HG03064 (cell line): ENCODE results near the gene RREB1.

Experiments
- ATAC-seq: cut with Tn5 transposase; IDR thresholded peaks from one replicate; pipeline ENCODE4 v1.9.1; 2021; ENCODE audit warnings: low read depth; ENCODE audit not compliant: unreplicated experiment

RREB1 gene, protein sequence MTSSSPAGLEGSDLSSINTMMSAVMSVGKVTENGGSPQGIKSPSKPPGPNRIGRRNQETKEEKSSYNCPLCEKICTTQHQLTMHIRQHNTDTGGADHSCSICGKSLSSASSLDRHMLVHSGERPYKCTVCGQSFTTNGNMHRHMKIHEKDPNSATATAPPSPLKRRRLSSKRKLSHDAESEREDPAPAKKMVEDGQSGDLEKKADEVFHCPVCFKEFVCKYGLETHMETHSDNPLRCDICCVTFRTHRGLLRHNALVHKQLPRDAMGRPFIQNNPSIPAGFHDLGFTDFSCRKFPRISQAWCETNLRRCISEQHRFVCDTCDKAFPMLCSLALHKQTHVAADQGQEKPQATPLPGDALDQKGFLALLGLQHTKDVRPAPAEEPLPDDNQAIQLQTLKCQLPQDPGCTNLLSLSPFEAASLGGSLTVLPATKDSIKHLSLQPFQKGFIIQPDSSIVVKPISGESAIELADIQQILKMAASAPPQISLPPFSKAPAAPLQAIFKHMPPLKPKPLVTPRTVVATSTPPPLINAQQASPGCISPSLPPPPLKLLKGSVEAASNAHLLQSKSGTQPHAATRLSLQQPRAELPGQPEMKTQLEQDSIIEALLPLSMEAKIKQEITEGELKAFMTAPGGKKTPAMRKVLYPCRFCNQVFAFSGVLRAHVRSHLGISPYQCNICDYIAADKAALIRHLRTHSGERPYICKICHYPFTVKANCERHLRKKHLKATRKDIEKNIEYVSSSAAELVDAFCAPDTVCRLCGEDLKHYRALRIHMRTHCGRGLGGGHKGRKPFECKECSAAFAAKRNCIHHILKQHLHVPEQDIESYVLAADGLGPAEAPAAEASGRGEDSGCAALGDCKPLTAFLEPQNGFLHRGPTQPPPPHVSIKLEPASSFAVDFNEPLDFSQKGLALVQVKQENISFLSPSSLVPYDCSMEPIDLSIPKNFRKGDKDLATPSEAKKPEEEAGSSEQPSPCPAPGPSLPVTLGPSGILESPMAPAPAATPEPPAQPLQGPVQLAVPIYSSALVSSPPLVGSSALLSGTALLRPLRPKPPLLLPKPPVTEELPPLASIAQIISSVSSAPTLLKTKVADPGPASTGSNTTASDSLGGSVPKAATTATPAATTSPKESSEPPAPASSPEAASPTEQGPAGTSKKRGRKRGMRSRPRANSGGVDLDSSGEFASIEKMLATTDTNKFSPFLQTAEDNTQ (N-terminal part only)

DNA sequence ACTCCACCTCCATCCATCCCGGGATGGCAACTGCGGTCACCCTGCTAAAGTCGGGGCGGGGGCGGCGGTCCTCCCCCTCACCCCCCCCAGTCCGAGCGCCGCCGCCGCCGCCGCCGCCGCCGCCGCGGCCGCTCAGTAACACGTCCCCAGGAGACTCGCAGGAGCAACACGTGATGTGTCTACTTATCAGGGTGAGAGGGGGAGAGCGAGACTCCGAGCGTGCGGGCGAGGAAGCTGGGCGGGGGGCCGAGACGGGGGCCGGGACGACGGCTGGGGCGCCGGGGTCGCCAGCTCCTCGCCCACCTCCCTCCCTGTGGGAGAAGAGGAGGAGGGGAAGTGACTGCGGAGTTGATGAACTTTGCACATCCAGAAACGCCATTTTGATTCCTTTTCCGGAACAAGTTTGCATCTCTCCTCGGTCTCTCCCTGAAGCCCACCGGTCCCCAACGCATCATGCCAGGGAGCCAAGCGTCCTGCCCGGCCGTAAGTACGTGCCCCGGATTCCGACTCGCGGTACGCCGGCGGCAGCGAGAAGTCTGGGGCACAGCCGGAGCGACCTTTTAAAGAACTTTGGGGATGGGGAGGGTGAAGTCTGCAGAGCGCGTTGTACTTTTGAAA is at the start of gene RREB1:
Gene RREB1, plus strand, starts transcription at position 384 of the 618 bp plus-strand sequence. CDS start 73,951 bp downstream, outside the sequence.
- peak; percentile 46 for ATAC-seq

DNA sequence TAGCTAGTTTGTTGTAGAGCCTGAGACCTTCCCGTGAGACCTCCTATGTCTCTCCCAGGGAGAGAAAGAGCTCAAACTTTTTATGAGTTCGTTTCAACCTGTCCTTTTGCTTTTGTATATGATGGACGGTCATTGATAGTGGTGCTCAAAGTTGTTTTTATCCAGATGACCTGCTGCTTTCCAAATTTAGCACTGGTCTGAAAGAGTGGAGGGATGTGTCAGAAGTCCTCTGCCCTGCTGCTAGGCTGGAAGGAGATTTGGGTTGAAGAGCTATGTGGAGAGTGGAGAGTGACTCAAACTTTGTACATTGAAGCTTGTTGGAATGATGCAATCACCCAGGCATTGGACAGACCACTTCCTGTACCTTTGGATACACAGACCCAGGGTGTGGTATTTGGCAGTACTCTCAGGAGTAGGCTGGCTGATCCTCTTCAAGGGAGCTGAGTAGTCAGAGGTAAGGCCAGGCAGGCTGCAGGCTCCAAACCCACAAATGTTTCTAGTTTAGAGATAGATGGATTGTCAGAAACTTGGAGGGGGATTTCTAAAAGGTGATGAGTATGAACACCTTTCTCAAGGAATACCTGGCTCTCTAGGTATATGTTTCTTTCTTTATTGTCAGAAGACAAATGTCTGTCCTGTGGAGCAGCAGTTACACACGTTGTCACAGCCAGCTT is 49.4 kb upstream of the RREB1 start:
- no peak for ATAC-seq

DNA sequence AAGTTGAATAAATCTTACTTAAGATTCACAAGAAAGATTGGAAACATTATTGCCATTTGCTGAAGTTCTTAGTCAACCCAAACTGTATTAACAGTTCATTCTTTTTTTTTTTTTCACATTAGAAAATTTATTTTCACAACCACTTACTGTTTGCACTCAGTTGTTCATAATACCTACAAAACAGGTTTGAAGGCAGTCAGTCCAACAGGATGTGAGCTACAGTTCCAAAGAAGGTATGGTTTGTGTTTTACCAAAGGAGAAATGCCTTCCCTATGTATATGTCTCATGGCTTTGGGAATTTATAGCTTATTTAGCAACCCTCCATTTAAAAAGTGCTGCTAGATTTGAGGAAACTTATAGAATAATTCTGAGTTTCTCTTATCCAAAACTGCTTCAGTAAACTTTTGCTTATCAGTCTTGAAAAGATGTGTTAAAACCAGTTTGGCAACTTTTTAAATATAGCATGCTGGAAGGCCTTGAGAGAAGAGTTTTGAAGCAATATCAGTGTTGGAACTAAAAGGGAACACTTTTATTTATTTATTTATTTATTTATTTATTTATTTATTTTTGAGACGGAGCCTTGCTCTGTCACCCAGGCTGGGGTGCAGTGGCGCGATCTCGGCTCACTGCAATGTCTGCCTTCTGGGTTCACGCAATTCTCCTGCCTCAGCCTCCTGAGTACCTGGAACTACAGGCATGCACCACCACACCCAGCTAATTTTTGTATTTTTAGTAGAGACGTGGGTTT is 46.8 kb upstream of the RREB1 start:
- no peak for ATAC-seq

GRCh38 chr6:7062451-7063162 is 45.2 kb upstream of the RREB1 start:
- ATAC-seq: no peak

GRCh38 chr6:7067305-7067704 is 40.5 kb upstream of the RREB1 start:
- ATAC-seq: no peak

GRCh38 chr6:7071405-7071804 is 36.4 kb upstream of the RREB1 start:
- ATAC-seq: no peak

DNA sequence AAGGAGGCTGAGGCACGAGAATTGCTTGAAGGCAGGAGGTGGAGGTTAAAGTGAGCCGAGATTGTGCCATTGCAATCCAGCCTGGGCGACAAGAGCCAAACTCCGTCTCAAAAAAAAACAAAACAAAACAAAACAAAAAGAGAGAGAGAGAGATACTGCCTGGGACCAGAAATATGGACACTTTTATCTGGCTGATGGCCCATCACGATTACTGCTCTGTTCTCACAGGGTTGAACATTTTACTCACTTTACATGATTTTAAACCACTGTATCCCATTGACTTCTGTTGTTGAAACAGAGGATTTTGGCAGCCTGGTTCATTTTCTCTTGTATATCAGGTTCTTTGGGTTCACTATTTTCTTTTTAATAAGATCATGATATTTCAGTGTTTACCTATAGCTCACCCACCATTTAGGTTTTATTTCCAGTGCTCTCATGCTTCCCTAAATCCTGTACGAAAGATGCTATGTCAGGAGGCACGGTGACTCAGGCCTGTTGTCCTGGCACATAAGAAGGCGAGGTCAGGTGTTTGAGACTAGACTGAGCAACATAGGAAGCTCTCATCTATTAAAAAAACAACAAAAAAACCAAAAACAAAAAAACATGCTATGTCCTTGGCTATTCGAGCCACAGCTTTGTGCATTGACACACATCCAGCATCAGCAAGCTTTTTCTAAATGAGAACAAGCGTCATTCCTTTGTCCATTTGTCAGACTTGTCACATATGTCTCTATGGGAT is 34.5 kb upstream of the RREB1 start:
- ATAC-seq: no peak

GRCh38 chr6:7073821-7074525 is 33.8 kb upstream of the RREB1 start:
- peak; percentile 100 for ATAC-seq

- ATAC-seq: no peak
Measured at GRCh38 chr6:7074870-7075269, 32.9 kb upstream of the RREB1 start.

DNA sequence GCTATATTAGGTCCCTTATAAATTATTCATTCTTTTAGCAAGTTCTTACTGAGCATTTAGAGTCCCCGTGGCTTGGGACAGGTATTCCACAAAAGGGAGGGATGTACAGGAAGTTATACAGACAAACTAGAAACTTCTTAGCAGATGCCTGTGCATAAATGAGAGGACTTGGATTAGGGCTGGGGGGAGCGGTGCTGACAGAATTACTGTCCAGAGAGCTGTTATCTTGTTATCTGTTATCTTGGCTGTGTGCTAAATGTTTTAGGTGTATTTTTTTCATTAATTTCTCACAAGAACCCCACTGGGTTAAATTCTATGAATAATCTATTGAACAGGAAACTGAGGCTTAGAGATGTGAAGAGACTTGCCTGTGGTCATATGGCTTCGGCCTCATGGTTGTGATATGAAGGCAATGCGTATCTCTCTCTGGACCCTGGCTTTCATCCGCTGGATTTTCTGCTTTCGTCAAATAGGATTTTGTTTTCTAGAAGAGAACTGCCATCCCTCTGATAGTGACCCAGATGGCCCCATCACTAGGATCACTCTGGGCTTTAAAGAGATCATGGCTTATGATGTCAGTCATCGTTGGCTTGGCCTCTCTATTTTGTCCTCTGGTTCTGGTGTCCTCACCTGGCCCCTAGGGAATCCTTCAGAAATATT is 32.3 kb upstream of the RREB1 start:
- ATAC-seq: no peak

- no peak for ATAC-seq
Measured at GRCh38 chr6:7077856-7078255, 29.9 kb upstream of the RREB1 start.

GRCh38 chr6:7078856-7079255 is 28.9 kb upstream of the RREB1 start:
- ATAC-seq: no peak

DNA sequence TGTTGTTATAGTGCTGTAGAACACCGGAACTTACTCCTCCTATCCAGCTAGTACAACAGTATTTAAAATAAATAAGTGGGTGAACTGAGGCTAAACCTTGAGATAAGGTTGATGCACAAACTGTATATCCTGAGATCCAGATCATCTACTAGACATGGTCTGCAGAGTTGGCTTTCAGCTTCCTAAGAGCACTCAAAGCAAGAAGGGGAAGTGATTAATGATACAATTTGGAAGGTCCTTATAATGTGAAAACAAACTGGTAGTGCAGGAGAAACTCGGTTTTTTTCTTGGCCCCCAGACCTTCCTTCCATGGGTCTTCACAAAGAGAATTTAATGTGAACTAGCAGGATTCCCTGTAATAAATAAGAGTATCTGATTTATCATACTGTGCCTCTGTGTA is 27.4 kb upstream of the RREB1 start:
- ATAC-seq: no peak

- ATAC-seq: no peak
Measured at GRCh38 chr6:7085911-7086310, 21.9 kb upstream of the RREB1 start.

DNA sequence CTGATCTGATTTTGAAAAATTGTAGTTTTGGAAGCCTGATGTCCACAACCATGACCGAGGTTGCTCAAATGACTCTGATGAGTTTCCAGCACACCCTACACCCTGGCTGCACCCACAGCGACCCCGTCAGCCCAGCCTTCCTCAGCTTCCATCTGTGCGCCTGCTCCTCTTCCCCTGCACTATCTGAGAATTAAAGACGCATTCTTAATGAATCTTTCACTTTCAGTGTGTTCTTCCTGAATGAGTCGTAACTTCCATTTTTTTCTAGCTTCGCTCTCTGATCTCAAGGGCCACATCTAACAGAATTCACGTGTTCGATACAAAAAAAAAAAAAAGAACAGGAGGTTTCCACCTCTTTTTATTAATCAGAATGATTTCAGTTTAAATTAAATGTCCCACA is 21.3 kb upstream of the RREB1 start:
- peak; percentile 51 for ATAC-seq

- ATAC-seq: no peak
Measured at GRCh38 chr6:7087066-7087465, 20.7 kb upstream of the RREB1 start.

- ATAC-seq: peak; percentile 50
Measured at GRCh38 chr6:7087491-7087979, 20.2 kb upstream of the RREB1 start.
